GM12878 (cell line): ENCODE data around the gene IKBIP.

ENCODE experiments used
- CEBPB ChIP-seq, 2 experiments: fragments of 150-350 bp in 1 of 2; IDR thresholded peaks; 2 replicates each; pipeline ENCODE4 v1.6.1; 2012 to 2014; ENCODE audit warnings: low read depth in 2 of 2, low read length in 2 of 2, borderline replicate concordance in 1 of 2, inconsistent platforms in 1 of 2
- CHD1 ChIP-seq: IDR thresholded peaks from 2 replicates; pipeline ENCODE4 v1.6.1; 2012; ENCODE audit warnings: low read depth, low read length, improper control_type of control experiment
- CTCF ChIP-seq, 3 experiments: IDR thresholded peaks in 2 of 3; conservative IDR thresholded peaks in 1 of 3; 2 replicates each; pipeline ENCODE4 v1.5.1; 2011; ENCODE audit warnings: low read depth in 3 of 3, low read length in 3 of 3, mild to moderate bottlenecking in 3 of 3, control low read depth in 2 of 3, moderate library complexity in 2 of 3, inconsistent platforms in 1 of 3, mixed read lengths in 1 of 3; ENCODE audit not compliant: control insufficient read depth in 2 of 3, insufficient read depth in 1 of 3; ENCODE audit errors: extremely low read depth in 1 of 3
- GATAD2B ChIP-seq: fragments of 450-650 bp; conservative IDR thresholded peaks from 2 replicates; pipeline ENCODE4 v1.6.1; 2017; ENCODE audit warnings: low read depth, mild to moderate bottlenecking, moderate library complexity

GRCh38 chr12:98601924-98602323 lies 42.7 kb downstream of the IKBIP start:
- TF ChIP-seq CHD1 (no peak), CEBPB (IDR thresholded peaks at IDR 0.05; ENCODE audit: borderline replicate concordance in 1 of 2, low read depth in 2 of 2, low read length in 2 of 2) (no peak), GATAD2B (no peak), CTCF (IDR thresholded peaks at IDR 0.05 in 2 of 3, conservative IDR thresholded peaks at IDR 0.05 in 1 of 3; ENCODE audit: control insufficient read depth in 2 of 3, extremely low read depth in 1 of 3, insufficient read depth in 1 of 3, low read depth in 3 of 3, low read length in 3 of 3) (no peak)
